Right lobe of liver (tissue), 4 donors: Measurements from ENCODE around the gene B3GALT6.

Experiments used
- POLR2A ChIP-seq: fragments of 450-650 bp; IDR thresholded peaks from one replicate; pipeline ENCODE4 v1.6.1; 2017; ENCODE audit warnings: antibody characterized with exemption, mild to moderate bottlenecking
- TF ChIP-seq, protein P1 (sequence below), 4 donors: fragments of 200-600 bp in 3 of 4; fragments of 450-650 bp in 1 of 4; IDR thresholded peaks; one replicate each; pipeline versions ENCODE4 v1.5.1 to v1.8.0; 2016 to 2022; ENCODE audit warnings: antibody characterized with exemption in 4 of 4, mild to moderate bottlenecking in 2 of 4
- donor health status: DM: no; HTN: no; CAD: no.
- donor health status: DM: no; HTN: no; CAD: no.
- donor health status: DM: no; HTN: yes; CAD: no.

DNA sequence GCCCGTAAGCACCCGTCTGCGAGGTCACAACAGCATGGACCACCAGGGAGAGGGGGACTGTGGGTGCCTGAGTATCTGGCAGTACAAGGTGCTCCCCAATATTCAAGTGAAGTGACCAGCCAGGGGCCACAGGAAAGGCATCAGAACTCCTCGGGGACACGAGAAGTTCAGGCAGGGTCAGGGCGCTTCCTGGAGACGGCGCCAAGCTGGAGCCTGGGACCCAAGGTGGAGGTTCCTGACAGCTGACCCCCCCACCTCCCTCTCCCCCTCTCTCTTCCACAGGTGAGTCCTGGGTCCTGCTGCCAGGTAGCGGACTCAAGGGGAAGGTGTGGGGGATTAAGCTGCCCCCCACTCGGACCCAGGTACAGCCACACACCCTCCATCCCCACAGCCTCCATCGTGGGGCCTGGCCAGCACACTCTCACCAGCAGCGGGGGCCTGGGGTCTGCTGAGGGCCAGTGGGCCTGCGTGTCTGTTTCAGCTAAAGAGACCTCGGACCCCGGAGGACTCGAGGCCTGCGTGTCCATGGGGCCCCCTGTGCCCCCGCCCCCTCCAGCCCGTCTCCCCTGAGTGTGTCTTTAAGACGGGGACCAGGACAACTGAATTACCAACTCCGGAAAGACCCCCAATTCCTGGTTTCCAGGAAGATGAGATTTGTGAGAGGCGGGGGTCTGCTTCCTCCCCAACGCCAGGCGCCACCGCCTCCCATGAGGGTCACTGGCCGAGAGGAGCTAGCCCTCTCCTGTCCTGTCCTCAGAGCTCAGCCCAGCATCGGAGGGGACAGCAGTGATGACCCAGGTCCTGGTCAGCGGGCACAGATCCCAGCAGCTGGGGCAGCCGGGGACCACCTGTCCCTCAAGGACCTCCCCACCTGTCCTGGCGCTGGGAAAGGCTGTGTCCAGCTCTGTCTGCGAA is 31.8 kb upstream of the B3GALT6 start:
- TF ChIP-seq, protein P1, sequence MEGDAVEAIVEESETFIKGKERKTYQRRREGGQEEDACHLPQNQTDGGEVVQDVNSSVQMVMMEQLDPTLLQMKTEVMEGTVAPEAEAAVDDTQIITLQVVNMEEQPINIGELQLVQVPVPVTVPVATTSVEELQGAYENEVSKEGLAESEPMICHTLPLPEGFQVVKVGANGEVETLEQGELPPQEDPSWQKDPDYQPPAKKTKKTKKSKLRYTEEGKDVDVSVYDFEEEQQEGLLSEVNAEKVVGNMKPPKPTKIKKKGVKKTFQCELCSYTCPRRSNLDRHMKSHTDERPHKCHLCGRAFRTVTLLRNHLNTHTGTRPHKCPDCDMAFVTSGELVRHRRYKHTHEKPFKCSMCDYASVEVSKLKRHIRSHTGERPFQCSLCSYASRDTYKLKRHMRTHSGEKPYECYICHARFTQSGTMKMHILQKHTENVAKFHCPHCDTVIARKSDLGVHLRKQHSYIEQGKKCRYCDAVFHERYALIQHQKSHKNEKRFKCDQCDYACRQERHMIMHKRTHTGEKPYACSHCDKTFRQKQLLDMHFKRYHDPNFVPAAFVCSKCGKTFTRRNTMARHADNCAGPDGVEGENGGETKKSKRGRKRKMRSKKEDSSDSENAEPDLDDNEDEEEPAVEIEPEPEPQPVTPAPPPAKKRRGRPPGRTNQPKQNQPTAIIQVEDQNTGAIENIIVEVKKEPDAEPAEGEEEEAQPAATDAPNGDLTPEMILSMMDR (IDR thresholded peaks at IDR 0.05), result no peak
- TF ChIP-seq POLR2A, result no peak
